ENCODE data around the gene C11orf16. TPM values are rescaled to one million over a fixed set of nuclear protein-coding genes. Genes with fewer than 3 reads are reported as not detected.

C11orf16 gene
- total and polyA plus RNA-seq, 2 experiments from 2014 or later, result not detected

- no peaks in the 10 kb centered on the region for H3K36me3 ChIP-seq (replicated peaks; ENCODE audit: insufficient read depth, low read depth)
- 98% methylated on average over 2 of the region's 2 CpGs for WGBS (ENCODE audit: low lambda C conversion rate, missing lambda C conversion rate)
- H3K27me3 ChIP-seq, result no peaks in the 10 kb centered on the region
- H4K20me1 ChIP-seq (ENCODE audit: insufficient read depth, poor library complexity, severe bottlenecking), result no peaks in the 10 kb centered on the region
- no peaks in the 10 kb centered on the region for H3K79me2 ChIP-seq
- H3K9me3 ChIP-seq (ENCODE audit: low read depth), result no peaks in the 10 kb centered on the region
- no peak overlapping the region for H3K4me2 ChIP-seq
- TF ChIP-seq EZH2phosphoT487 (IDR thresholded peaks at IDR 0.05; ENCODE audit: low read depth, severe bottlenecking, unreplicated experiment) (no peak), CTCF (IDR thresholded peaks at IDR 0.05; ENCODE audit: poor library complexity) (no peak), EZH2 (IDR thresholded peaks at IDR 0.05; ENCODE audit: borderline replicate concordance) (no peak)
- no peak overlapping the region for H3K4me3 ChIP-seq
- no peaks in the 10 kb centered on the region for H3K9me2 ChIP-seq (replicated peaks; ENCODE audit: insufficient read depth)
- no peak for DNase-seq (ENCODE audit: low spot score)
- no peak overlapping the region for H2AFZ ChIP-seq
- no peak overlapping the region for H3K27ac ChIP-seq
- H3K4me1 ChIP-seq (ENCODE audit: insufficient read depth), result no peaks in the 10 kb centered on the region
Measured at GRCh38 chr11:8878771-8879170, 54.0 kb downstream of the C11orf16 start.

GRCh38 chr11:8873741-8874405 is 58.9 kb downstream of the C11orf16 start:
- Histone ChIP-seq H2AFZ (no peak overlapping the region), H3K27ac (no peak overlapping the region), H4K20me1 (ENCODE audit: insufficient read depth, poor library complexity, severe bottlenecking) (no peaks in the 10 kb centered on the region), H3K4me3 (no peak overlapping the region), H3K27me3 (no peaks in the 10 kb centered on the region), H3K4me2 (no peak overlapping the region), H3K9me2 (replicated peaks; ENCODE audit: insufficient read depth) (no peaks in the 10 kb centered on the region), H3K36me3 (replicated peaks; ENCODE audit: insufficient read depth, low read depth) (no peaks in the 10 kb centered on the region), H3K79me2 (peaks cover 14% of the 10 kb centered on the region), H3K9me3 (ENCODE audit: low read depth) (no peaks in the 10 kb centered on the region), H3K4me1 (ENCODE audit: insufficient read depth) (peaks cover 19% of the 10 kb centered on the region)
- no peak for TF ChIP-seq EZH2 (IDR thresholded peaks at IDR 0.05; ENCODE audit: borderline replicate concordance)
- DNase-seq (ENCODE audit: low spot score), result no peak
- WGBS (ENCODE audit: low lambda C conversion rate, missing lambda C conversion rate), result 72% methylated on average over 6 of the region's 6 CpGs

- Histone ChIP-seq H3K36me3 (replicated peaks; ENCODE audit: insufficient read depth, low read depth) (no peaks in the 10 kb centered on the region), H3K4me2 (peak overlapping the region; percentile 82), H2AFZ (no peak overlapping the region), H3K9me2 (replicated peaks; ENCODE audit: insufficient read depth) (no peaks in the 10 kb centered on the region), H3K4me1 (ENCODE audit: insufficient read depth) (peaks cover 32% of the 10 kb centered on the region), H4K20me1 (ENCODE audit: insufficient read depth, poor library complexity, severe bottlenecking) (no peaks in the 10 kb centered on the region), H3K79me2 (peaks cover 26% of the 10 kb centered on the region), H3K9me3 (ENCODE audit: low read depth) (no peaks in the 10 kb centered on the region), H3K4me3 (peak overlapping the region; percentile 37), H3K27ac (peak overlapping the region; percentile 96), H3K27me3 (no peaks in the 10 kb centered on the region)
- TF ChIP-seq EZH2 (IDR thresholded peaks at IDR 0.05; ENCODE audit: borderline replicate concordance), result no peak
- no peak for TF ChIP-seq CTCF (IDR thresholded peaks at IDR 0.05; ENCODE audit: poor library complexity)
- no peak for TF ChIP-seq EZH2phosphoT487 (IDR thresholded peaks at IDR 0.05; ENCODE audit: low read depth, severe bottlenecking, unreplicated experiment)
- no peak for DNase-seq (ENCODE audit: low spot score)
- WGBS (ENCODE audit: low lambda C conversion rate, missing lambda C conversion rate), result 67% methylated on average over 6 of the region's 6 CpGs
Measured at GRCh38 chr11:8871962-8872361, 60.8 kb downstream of the C11orf16 start.

GRCh38 chr11:8871171-8871775 is 61.5 kb downstream of the C11orf16 start:
- peak overlapping the region; percentile 96 for H3K27ac ChIP-seq

More at GRCh38 chr11:8871171-8871775, 61.5 kb downstream of the C11orf16 start:
- Histone ChIP-seq H4K20me1 (ENCODE audit: insufficient read depth, poor library complexity, severe bottlenecking) (no peaks in the 10 kb centered on the region), H3K9me2 (replicated peaks; ENCODE audit: insufficient read depth) (no peaks in the 10 kb centered on the region), H3K27me3 (no peaks in the 10 kb centered on the region), H2AFZ (peak overlapping the region; percentile 92), H3K79me2 (peaks cover 33% of the 10 kb centered on the region), H3K4me2 (peak overlapping the region; percentile 82), H3K9me3 (ENCODE audit: low read depth) (no peaks in the 10 kb centered on the region), H3K36me3 (replicated peaks; ENCODE audit: insufficient read depth, low read depth) (no peaks in the 10 kb centered on the region), H3K4me3 (peak overlapping the region; percentile 89), H3K4me1 (ENCODE audit: insufficient read depth) (peaks cover 39% of the 10 kb centered on the region)
- peak; percentile 90 for DNase-seq (ENCODE audit: low spot score)
- 3% methylated on average over 13 of the region's 27 CpGs for WGBS (ENCODE audit: low lambda C conversion rate, missing lambda C conversion rate)
- TF ChIP-seq CTCF (IDR thresholded peaks at IDR 0.05; ENCODE audit: poor library complexity) (no peak), EZH2 (IDR thresholded peaks at IDR 0.05; ENCODE audit: borderline replicate concordance) (no peak), EZH2phosphoT487 (IDR thresholded peaks at IDR 0.05; ENCODE audit: low read depth, severe bottlenecking, unreplicated experiment) (no peak)
